Measurements from ENCODE around the gene ZNF85.
"Not testable (repeated sequence)": the region's sequence is repeated elsewhere in the genome, so short reads cannot be mapped to it uniquely, and the experiment has no call there.

- TF ChIP-seq CTCF (IDR thresholded peaks at IDR 0.05); EZH2 (IDR thresholded peaks at IDR 0.05; ENCODE audit: borderline replicate concordance, insufficient read depth, low read depth, low read length, poor library complexity, severe bottlenecking): not testable (repeated sequence)
Observed at GRCh38 chr19:20992788-20993187, 69.7 kb downstream of the ZNF85 start.
